ENCODE data around the gene TMEM121B. TPM values are rescaled to one million over a fixed set of nuclear protein-coding genes. Genes with fewer than 3 reads are reported as not detected.

Gene TMEM121B
- total RNA-seq, 1 experiment from 2014 or later = 8.1 TPM

DNA sequence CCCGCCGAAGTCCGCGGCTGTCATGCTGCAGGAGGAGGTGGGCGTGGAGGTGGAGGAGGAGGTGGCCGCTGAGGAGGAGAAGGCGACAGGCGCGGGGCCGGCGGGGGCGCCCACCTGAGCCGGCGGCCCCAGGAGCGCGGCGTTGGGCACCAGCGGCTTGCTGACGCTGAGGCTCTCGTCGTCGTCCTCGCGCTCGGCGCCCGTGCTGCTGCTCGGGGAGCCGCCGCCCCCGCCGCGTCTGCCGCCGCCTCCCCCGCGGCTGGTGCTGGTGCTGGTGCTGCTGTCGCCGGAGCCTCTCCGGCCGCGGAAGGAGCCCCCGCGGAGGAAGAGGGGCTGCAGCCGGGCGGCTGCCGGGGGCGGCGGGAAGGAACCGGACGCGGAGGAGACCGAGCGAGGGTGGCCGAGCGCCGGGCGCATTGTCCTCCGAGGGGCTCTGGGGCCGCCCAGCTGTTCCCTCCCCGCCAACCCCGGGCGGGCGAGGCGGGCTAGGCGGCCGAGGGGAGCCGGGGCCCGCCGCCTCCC lies 388 bp downstream of the TMEM121B start:
- Histone ChIP-seq H2BK120ac (ENCODE audit: low read depth, low read length, poor library complexity, severe bottlenecking) (no peak overlapping the region), H4K91ac (ENCODE audit: insufficient read length, low read depth, low read length) (no peak overlapping the region), H3K18ac (ENCODE audit: insufficient read length, low read depth, low read length) (no peak overlapping the region), H3K23ac (ENCODE audit: insufficient read length, low read depth, low read length) (no peak overlapping the region), H3K79me2 (ENCODE audit: insufficient read depth, low read length) (no peaks in the 10 kb centered on the region), H4K8ac (replicated peaks; ENCODE audit: insufficient read length, low read depth, low read length) (no peak overlapping the region), H3K27me3 (ENCODE audit: insufficient read depth, low read length) (no peaks in the 10 kb centered on the region), H2AK5ac (ENCODE audit: insufficient read length, low read length) (no peak overlapping the region), H4K5ac (ENCODE audit: insufficient read length, low read depth, low read length) (no peak overlapping the region), H3K4me2 (ENCODE audit: insufficient read depth, insufficient read length, low read length) (peak overlapping the region; percentile 14), H2BK20ac (ENCODE audit: low read depth, low read length, poor library complexity, severe bottlenecking) (no peak overlapping the region), H4K20me1 (ENCODE audit: control insufficient read depth, insufficient read depth, insufficient read length) (no peaks in the 10 kb centered on the region), H2BK12ac (ENCODE audit: insufficient read length, low read depth, low read length) (no peak overlapping the region), H3K56ac (ENCODE audit: insufficient read length, low read depth, low read length) (no peak overlapping the region), H3K23me2 (ENCODE audit: insufficient read length, low read depth, low read length, poor library complexity, severe bottlenecking) (peaks cover 6% of the 10 kb centered on the region), H3T11ph (ENCODE audit: low read length) (no peak overlapping the region), H3K79me1 (ENCODE audit: insufficient read depth, low read depth, low read length, poor library complexity, severe bottlenecking) (no peaks in the 10 kb centered on the region), H3K9me3 (ENCODE audit: control insufficient read depth, low read depth, low read length) (no peaks in the 10 kb centered on the region), H3K14ac (ENCODE audit: insufficient read depth, low read length) (no peak overlapping the region), H2BK15ac (ENCODE audit: low read depth, low read length) (no peak overlapping the region), H3K27ac (ENCODE audit: insufficient read length, low read depth, low read length) (no peak overlapping the region), H3K4me1 (ENCODE audit: insufficient read depth, low read length) (no peaks in the 10 kb centered on the region; the same call in 1 of the 2 replicates), H3K4ac (ENCODE audit: low read depth, low read length) (no peak overlapping the region), H3K9ac (ENCODE audit: extremely low read depth, insufficient read length, low read length) (no peak overlapping the region), H2BK5ac (ENCODE audit: insufficient read length, low read length) (no peak overlapping the region), H2AFZ (ENCODE audit: low read length) (no peak overlapping the region)
- TF ChIP-seq, protein P1, sequence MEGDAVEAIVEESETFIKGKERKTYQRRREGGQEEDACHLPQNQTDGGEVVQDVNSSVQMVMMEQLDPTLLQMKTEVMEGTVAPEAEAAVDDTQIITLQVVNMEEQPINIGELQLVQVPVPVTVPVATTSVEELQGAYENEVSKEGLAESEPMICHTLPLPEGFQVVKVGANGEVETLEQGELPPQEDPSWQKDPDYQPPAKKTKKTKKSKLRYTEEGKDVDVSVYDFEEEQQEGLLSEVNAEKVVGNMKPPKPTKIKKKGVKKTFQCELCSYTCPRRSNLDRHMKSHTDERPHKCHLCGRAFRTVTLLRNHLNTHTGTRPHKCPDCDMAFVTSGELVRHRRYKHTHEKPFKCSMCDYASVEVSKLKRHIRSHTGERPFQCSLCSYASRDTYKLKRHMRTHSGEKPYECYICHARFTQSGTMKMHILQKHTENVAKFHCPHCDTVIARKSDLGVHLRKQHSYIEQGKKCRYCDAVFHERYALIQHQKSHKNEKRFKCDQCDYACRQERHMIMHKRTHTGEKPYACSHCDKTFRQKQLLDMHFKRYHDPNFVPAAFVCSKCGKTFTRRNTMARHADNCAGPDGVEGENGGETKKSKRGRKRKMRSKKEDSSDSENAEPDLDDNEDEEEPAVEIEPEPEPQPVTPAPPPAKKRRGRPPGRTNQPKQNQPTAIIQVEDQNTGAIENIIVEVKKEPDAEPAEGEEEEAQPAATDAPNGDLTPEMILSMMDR (conservative IDR thresholded peaks at IDR 0.05) = no peak
- Mint-ChIP-seq H3K27ac (no peak overlapping the region), H3K4me1 (peaks cover 35 to 37% of the 10 kb centered on the region in 2 experiments), H3K9me3 (no peaks in the 10 kb centered on the region), H3K27me3 (ENCODE audit: low read depth) (peaks cover 7% of the 10 kb centered on the region), H3K4me3 (peak overlapping the region; percentile 56 to 73; a peak in 3 of 5 replicates), H3K36me3 (ENCODE audit: insufficient read depth in 1 of 3, low read depth in 3 of 3) (peaks cover 0 to 4% (median 0%) of the 10 kb centered on the region in 3 experiments; a peak in 2 of 7 replicates)
- whole genome bisulfite sequencing (ENCODE audit: extremely low coverage, insufficient read length, low lambda C conversion rate) = no CpG with 5 or more reads among the region's 70 CpGs
- no peak for DNase-seq

Data from H9 (cell line).